HTR-8/SVneo (cell line): ENCODE measurements around the gene ADRB2.

ENCODE experiments used
- DNase-seq: peaks from one replicate; pipeline ENCODE4 v3.0.0; 2011; ENCODE audit warnings: low spot score, mixed read lengths; ENCODE audit not compliant: insufficient read length
- FAIRE-seq: peaks from 2 replicates; lab custom pipeline; 2011; peaks lifted over from hg19 to GRCh38; lab: Jason Lieb, UNC

ADRB2 gene

DNA sequence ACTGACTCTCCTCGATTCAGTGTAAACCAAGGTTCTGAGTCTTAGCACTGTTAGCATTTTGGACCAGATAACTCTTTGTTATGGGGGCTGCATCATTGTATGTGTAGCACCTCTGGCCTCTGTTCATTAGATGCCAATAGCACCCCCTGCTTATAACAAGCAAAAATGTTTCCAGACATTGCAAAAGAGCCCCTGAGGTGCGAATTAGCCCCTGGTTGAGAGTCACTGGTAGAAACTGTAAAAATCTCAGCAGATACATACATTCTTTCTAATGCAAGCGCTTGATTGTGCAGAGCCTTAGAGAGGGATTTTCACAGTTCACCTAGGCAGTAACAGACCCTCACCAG, 2.8 kb downstream of the ADRB2 start:
- FAIRE-seq: no peak
- no peak for DNase-seq

DNA sequence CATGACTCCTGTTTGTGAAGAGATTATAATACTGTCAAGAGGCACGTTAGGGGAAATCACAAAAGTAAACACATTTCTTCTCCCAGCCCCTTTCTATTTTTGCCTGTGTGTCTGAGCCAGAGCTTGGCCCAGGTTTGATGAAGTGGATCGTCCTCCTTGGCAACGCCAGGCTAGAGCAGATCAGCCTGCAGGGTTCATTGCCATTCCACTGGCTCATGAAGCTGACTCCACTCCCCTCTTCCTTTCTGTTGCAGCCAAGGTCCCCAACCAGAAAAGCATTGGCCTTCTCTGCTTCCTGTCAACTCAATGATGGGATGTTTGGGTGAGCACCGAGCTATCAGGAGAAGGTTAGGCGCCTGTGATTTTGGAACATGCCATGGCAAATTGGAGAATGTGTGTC, 3.3 kb downstream of the ADRB2 start:
- FAIRE-seq: no peak
- DNase-seq: no peak

- DNase-seq (no peak), FAIRE-seq (no peak)
These were observed 3.8 kb downstream of the ADRB2 start for GRCh38 chr5:148830211-148830610.

GRCh38 chr5:148831590-148832565, 5.5 kb downstream of the ADRB2 start:
- no peak for FAIRE-seq
- DNase-seq: no peak

DNA sequence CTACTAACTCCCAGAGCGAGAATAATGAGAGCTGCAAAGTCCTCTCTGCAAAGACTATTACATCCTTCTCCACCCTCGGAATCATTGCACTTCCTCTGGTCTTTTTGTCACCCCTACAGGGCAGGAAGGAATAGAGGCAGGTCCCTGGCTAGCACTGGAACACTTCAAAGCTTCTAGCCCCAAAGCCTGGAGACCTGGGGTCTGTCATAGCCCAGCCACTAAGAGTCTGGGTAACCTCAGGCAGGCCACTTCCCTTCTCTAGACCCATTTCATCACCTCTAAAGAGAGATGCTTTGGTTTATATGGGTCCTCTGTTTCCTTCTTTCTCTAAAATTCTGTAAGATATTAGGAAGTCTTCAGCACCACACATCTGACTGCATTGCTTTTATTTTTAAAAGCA, 6.7 kb downstream of the ADRB2 start:
- FAIRE-seq (no peak), DNase-seq (no peak)

- FAIRE-seq (no peak), DNase-seq (no peak)
These were observed 7.5 kb downstream of the ADRB2 start for GRCh38 chr5:148833925-148834324.

GRCh38 chr5:148834689-148835088, 8.3 kb downstream of the ADRB2 start:
- FAIRE-seq (no peak), DNase-seq (no peak)

DNA sequence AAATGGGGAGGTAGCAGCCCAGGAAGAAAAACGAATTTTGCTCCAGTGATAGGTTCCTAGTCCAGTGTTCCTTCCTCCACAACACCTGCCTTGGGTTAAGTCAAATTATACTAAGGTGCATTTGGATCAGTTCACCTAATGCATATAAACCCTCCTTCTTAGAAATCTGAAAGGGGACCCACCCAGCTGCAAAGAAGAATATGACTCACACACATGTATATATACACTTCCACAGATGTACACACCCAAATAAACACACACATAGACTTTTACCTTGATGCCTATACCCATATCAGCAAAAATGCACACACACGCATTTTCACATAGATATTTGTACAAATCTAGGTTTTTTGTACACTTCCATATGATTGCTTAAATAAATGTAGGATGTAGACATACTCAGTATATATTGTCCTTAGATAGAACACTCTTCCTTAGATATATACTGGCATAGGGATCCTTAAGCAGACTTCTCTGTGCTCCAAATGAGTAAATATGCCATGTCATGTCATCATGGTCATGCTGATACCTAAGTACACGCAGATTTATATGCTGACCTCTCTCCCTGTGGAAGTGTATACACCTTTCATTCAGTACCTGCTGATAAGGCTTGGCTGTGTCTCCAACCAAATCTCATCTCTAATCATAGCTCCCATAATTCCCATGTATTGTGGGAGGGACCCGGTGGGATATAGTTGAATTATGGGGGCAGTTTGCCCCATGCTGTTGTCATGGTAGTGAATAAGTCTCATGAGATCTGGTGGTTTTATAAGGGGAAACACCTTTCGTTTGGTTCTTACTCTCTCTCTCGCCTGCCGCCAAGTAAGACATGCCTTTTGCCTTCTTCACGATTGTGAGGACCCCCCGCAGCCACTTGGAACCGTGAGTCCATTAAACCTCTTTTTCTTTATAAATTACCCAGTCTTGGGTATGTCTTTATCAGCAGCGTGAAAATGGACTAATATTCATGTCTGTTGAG, 10.2 kb downstream of the ADRB2 start:
- no peak for FAIRE-seq

GRCh38 chr5:148837383-148837782, 11.0 kb downstream of the ADRB2 start:
- FAIRE-seq (no peak), DNase-seq (no peak)

More for the DNA sequence above, 10.2 kb downstream of the ADRB2 start:
- DNase-seq: no peak

DNA sequence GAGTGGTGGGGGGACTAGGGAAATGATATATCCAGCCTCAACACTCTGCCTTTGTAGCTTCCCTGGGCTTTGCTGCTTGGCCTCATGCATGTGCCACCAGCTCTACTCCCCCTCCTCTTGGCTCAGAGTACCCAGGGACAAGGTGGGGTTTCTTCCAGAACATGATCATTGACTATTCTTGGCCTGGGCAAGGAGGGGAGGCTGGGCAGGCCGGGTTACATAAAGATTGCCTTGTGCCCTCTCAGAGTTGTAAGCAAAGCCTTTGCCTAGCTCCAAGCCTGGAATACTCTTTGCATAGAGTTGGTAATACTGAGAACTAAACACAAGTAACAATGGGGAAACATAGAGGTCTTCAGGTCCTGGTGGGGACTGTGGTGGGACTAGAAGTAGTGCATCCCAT, 11.9 kb downstream of the ADRB2 start:
- FAIRE-seq: no peak
- DNase-seq: no peak

DNA sequence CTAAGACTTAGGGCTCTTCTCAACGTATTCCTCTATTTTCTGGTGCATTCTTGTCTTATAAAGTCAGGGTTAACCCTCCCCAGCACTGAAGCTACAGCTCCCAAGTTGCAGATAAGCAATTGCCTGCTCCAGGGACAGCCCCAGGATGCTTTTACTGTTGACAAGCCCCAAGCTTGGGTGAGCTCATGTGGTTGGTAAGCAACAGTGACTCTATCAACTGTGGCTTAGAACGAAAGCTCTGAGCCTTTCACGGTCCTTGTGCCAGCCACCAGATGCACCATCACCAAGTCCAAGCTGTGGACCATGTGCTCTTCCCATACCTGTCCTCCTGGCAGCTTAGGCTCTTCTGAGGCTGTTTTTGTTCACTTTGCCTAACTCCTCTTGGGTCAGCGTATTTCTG, 13.5 kb downstream of the ADRB2 start:
- DNase-seq (no peak), FAIRE-seq (no peak)

- DNase-seq: no peak
- FAIRE-seq: no peak
These were observed 14.1 kb downstream of the ADRB2 start for GRCh38 chr5:148840531-148840930.

DNA sequence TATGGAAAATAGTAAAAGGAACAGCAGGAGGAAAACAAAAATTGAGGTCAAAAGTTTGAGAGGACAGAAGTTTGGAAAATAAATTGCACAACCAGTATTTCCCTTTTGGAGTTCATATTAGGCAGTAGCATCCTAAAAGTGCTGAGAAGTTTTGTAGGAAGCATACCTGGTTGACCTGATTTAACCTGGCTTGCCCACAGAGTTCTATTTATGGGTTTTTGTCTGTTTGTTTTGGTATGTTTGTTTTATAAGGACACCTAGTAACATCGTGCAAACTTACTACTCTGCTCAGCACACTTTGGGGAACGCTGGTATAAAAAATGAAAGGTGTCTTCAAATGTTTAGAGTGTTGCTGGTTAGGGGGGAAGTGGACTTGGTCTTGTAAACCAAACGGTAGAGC, 15.1 kb downstream of the ADRB2 start:
- FAIRE-seq: no peak
- no peak for DNase-seq

DNA sequence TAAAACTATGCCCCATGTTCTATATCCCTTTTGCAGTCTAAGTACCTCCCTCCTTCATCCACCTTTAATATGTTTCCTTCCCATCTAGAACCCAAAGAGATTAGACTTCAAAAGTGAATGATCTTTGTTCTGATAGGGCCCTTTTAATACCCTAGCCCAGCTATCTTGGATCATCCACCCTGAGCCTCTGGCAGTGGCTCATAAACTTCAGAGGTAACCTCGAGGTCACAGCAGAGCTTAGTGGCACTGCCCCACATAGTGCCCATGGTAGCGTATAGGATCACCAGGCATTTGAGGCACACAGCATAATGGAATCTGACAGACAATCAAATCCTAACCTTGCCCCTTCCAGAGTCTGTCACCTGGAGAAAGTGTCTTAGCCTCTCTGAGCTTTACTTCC, 15.8 kb downstream of the ADRB2 start:
- DNase-seq: no peak
- FAIRE-seq: no peak

DNA sequence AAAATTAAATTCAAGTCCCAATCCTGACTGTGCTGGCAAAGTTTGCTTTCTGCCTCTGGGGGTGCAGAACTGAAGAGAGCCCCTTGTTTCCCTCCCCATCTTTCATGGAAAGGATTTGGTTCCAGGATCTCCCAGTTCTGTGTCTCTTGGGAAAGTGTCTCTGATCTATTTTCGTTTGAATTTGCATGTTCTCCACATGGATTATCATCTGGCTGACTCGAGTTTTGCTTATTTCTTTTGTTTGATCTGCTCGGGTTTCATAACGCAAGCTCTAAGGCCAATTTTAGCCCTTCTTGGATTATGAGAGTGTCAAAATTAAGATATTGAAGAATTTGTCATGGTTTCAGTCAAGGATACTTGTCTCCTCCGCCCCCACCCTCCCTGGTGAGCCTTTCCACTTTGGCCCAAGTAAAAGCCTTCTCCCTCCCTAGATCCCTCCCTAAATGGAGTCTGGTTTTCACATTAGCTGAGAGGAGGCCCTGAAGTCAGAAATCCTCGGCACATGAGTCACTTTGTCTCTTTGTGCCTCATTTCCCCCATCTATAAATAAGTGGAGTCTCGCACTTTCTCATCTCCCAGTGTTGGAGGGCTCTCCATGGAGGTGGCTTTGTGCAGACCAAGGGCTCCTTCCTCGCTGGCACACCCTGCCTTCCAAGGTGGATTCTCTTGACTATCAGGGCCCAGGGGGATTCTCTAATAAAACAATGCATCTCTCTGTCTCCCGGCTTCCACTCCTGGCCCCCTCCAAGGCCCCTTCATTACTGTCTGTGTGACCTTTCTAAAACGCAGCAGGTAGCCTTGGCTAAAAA, 17.3 kb downstream of the ADRB2 start:
- DNase-seq: no peak
- FAIRE-seq: no peak

DNA sequence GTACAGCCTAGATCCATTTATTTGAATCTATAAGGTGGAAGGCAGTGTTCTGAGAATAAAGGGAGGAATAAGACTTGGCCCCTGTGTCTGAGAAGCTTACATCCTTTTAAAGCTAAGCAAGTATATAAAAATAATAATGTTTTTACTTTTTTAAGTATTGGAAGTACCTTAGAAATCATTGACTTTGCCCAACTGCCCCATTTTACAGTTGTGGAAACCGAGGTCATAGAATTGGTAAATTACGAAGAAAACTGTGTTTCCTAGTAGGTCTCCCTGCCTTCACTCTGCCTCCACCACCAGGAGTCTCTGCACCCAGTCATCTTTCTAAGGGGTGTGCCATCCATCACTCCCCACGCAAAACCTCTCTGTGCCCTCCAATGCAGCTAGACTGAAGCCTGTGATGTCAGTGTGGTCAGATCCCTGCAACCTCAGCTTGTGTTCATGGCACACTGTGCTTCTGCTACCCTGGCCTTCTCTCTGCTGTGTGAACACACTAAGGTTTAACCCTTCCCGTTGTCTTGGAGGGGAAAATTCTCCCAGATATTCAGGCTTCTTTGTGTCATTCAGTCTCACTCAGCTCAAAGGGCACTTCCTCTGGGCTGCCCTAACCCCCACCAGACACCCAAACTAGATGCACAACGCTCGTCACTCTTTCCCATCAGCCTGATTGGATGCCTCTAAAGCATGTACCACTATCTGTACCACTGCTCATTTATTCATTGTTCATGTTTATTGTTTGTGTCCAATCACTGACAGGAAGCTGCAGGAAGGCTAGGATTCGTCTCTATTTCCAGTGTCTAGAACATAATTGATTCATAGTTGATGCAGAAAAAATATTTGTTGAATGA, 18.2 kb downstream of the ADRB2 start:
- DNase-seq (no peak), FAIRE-seq (no peak)

GRCh38 chr5:148846930-148847329, 20.5 kb downstream of the ADRB2 start:
- DNase-seq: no peak
- no peak for FAIRE-seq

- DNase-seq (no peak), FAIRE-seq (no peak)
These were observed 21.0 kb downstream of the ADRB2 start for GRCh38 chr5:148847456-148847855.

GRCh38 chr5:148848393-148849031, 22.1 kb downstream of the ADRB2 start:
- DNase-seq (no peak), FAIRE-seq (no peak)
